ENCODE data around the gene MACROH2A2.

The MACROH2A2 gene

GRCh38 chr10:70130878-70131559, 78.4 kb downstream of the MACROH2A2 start:
- no peak for DNase-seq (ENCODE audit: low read depth in 2 of 2)

GRCh38 chr10:70131560-70131937, 78.9 kb downstream of the MACROH2A2 start:
- no peak for DNase-seq (ENCODE audit: low read depth in 2 of 2)

GRCh38 chr10:70132098-70133029, 79.7 kb downstream of the MACROH2A2 start, which contains the start of gene AIFM2:
AIFM2 (minus strand) TSS chr10:70132825; CDS start chr10:70124084, 8,741 bp downstream.
- no peak for DNase-seq (ENCODE audit: low read depth in 2 of 2)

GRCh38 chr10:70135046-70135445, 82.4 kb downstream of the MACROH2A2 start:
- no peak for DNase-seq (ENCODE audit: low read depth in 2 of 2)

GRCh38 chr10:70135684-70136083, 83.0 kb downstream of the MACROH2A2 start:
- no peak for DNase-seq (ENCODE audit: low read depth in 2 of 2)

- no peak for DNase-seq (ENCODE audit: low read depth in 2 of 2)
Measured at GRCh38 chr10:70137135-70137534, 84.5 kb downstream of the MACROH2A2 start.

GRCh38 chr10:70137927-70138883, 85.6 kb downstream of the MACROH2A2 start:
- no peak for DNase-seq (ENCODE audit: low read depth in 2 of 2)

- DNase-seq (ENCODE audit: low read depth in 2 of 2) = no peak
Measured at GRCh38 chr10:70139151-70139996, 86.7 kb downstream of the MACROH2A2 start.

GRCh38 chr10:70139997-70140250, 87.3 kb downstream of the MACROH2A2 start:
- no peak for DNase-seq (ENCODE audit: low read depth in 2 of 2)

GRCh38 chr10:70140297-70140696, 87.7 kb downstream of the MACROH2A2 start:
- no peak for DNase-seq (ENCODE audit: low read depth in 2 of 2)

GRCh38 chr10:70142555-70142954, 89.9 kb downstream of the MACROH2A2 start:
- no peak for DNase-seq (ENCODE audit: low read depth in 2 of 2)

- no peak for DNase-seq (ENCODE audit: low read depth in 2 of 2)
Measured at GRCh38 chr10:70144372-70145110, 91.9 kb downstream of the MACROH2A2 start.

GRCh38 chr10:70145166-70145665, 92.6 kb downstream of the MACROH2A2 start:
- no peak for DNase-seq (ENCODE audit: low read depth in 2 of 2)

- DNase-seq (ENCODE audit: low read depth in 2 of 2) = peak; percentile 39 to 48
Measured at GRCh38 chr10:70145666-70146488, 93.2 kb downstream of the MACROH2A2 start.

GRCh38 chr10:70146489-70147258, 94.0 kb downstream of the MACROH2A2 start, which contains the start of gene TYSND1:
TYSND1 (minus strand) TSS chr10:70146700; CDS start chr10:70146586, 114 bp downstream.
- DNase-seq (ENCODE audit: low read depth in 2 of 2) = peak; percentile 84 to 87

- DNase-seq (ENCODE audit: low read depth in 2 of 2) = no peak
Measured at GRCh38 chr10:70147259-70147625, 94.6 kb downstream of the MACROH2A2 start.

- DNase-seq (ENCODE audit: low read depth in 2 of 2) = no peak
Measured at GRCh38 chr10:70148516-70148915, 95.9 kb downstream of the MACROH2A2 start.

- DNase-seq (ENCODE audit: low read depth in 2 of 2) = no peak
Measured at GRCh38 chr10:70155255-70155838, 102.7 kb downstream of the MACROH2A2 start.
